ENCODE results near the gene TTN.

Gene TTN

GRCh38 chr2:178480227-178481181 is 326.7 kb downstream of the TTN start, which contains the start of gene PLEKHA3:
PLEKHA3 (plus strand) TSS chr2:178480457; CDS start chr2:178480870, 413 bp downstream.
- peak; percentile 52 to 53 for DNase-seq

- no peak for DNase-seq
Measured at GRCh38 chr2:178479758-178480226, 327.4 kb downstream of the TTN start.

- no peak for DNase-seq
Measured at GRCh38 chr2:178479275-178479616, 328.0 kb downstream of the TTN start.

- DNase-seq = peak; percentile 75 to 76
Measured at GRCh38 chr2:178478439-178479274, 328.6 kb downstream of the TTN start, which contains the start of gene FKBP7. FKBP7 (minus strand) TSS chr2:178478600; CDS start chr2:178478499, 101 bp downstream.

- no peak for DNase-seq
Measured at GRCh38 chr2:178478130-178478438, 329.1 kb downstream of the TTN start.

- no peak for DNase-seq
Measured at GRCh38 chr2:178477443-178478129, 329.6 kb downstream of the TTN start.

GRCh38 chr2:178476477-178476876 is 330.7 kb downstream of the TTN start:
- DNase-seq = no peak

Data from activated CD4-positive, alpha-beta T cell treated with anti-CD3 and anti-CD28 coated beads, Interleukin-2, amount 50 U/mL, for 4 hours (primary cell).